OCI-LY3 (cell line): Measurements from ENCODE around the gene TCP11L1.

Source experiments
- H2AFZ ChIP-seq: fragments of 200-600, 300-600 bp; shearing (Covaris generic); 2 replicates; pipeline ENCODE4 v1.6.0; 2014; ENCODE audit warnings: antibody characterized with exemption, low read depth, low read length
- H3K27ac ChIP-seq: fragments of 200-600, 300-600 bp; sonication (generic); 2 replicates; pipeline ENCODE4 v1.5.1; 2014; ENCODE audit warnings: mild to moderate bottlenecking, low read length, moderate library complexity, mixed read lengths
- H3K27me3 ChIP-seq: fragments of 200-600, 300-600 bp; sonication (generic); 2 replicates; pipeline ENCODE4 v1.6.1; 2014; ENCODE audit warnings: low read depth, low read length, mixed read lengths
- H3K36me3 ChIP-seq: fragments of 200-600, 300-600 bp; sonication (generic); replicated peaks from 2 replicates; pipeline ENCODE3; 2014; ENCODE audit warnings: low read depth, low read length, mixed read lengths
- H3K4me1 ChIP-seq: fragments of 300-600, 200-600 bp; sonication (generic); 2 replicates; pipeline ENCODE4 v1.6.1; 2014; ENCODE audit warnings: low read length, mixed read lengths
- H3K4me2 ChIP-seq: fragments of 200-600, 300-600 bp; sonication (generic); 2 replicates; pipeline ENCODE4 v1.6.1; 2014; ENCODE audit warnings: low read length, mixed read lengths
- H3K4me3 ChIP-seq: fragments of 300-600, 200-600 bp; sonication (generic); 2 replicates; pipeline ENCODE4 v1.5.1; 2014; ENCODE audit warnings: antibody characterized with exemption, mild to moderate bottlenecking, low read length, moderate library complexity
- H3K79me2 ChIP-seq: fragments of 300-600, 200-600 bp; shearing (Covaris generic); 2 replicates; pipeline ENCODE4 v1.6.1; 2014; ENCODE audit warnings: mild to moderate bottlenecking, low read length, mixed read lengths
- H3K9ac ChIP-seq: fragments of 300-600, 200-600 bp; shearing (Covaris generic); 2 replicates; pipeline ENCODE4 v1.6.0; 2014; ENCODE audit warnings: mild to moderate bottlenecking, low read length, moderate library complexity
- H3K9me3 ChIP-seq: fragments of 200-600, 300-600 bp; shearing (Covaris generic); 2 replicates; pipeline ENCODE4 v1.6.1; 2014; ENCODE audit warnings: low read length, mixed read lengths; ENCODE audit not compliant: insufficient read depth
- H4K20me1 ChIP-seq: fragments of 200-600, 300-600 bp; sonication (generic); 2 replicates; pipeline ENCODE4 v1.6.1; 2016; ENCODE audit warnings: low read length, mixed read lengths; ENCODE audit not compliant: insufficient read depth
- EZH2phosphoT487 ChIP-seq: fragments of 200-600 bp; shearing (Covaris generic); IDR thresholded peaks from 2 replicates; pipeline ENCODE4 v1.6.1; 2018; ENCODE audit warnings: antibody characterized with exemption, mixed run types, low read depth
- TF ChIP-seq, protein P1 (sequence below): fragments of 200-600, 300-600 bp; sonication (generic); IDR thresholded peaks from 2 replicates; pipeline ENCODE4 v1.5.1; 2014; ENCODE audit warnings: antibody characterized with exemption, low read length, low read depth

Gene TCP11L1

DNA sequence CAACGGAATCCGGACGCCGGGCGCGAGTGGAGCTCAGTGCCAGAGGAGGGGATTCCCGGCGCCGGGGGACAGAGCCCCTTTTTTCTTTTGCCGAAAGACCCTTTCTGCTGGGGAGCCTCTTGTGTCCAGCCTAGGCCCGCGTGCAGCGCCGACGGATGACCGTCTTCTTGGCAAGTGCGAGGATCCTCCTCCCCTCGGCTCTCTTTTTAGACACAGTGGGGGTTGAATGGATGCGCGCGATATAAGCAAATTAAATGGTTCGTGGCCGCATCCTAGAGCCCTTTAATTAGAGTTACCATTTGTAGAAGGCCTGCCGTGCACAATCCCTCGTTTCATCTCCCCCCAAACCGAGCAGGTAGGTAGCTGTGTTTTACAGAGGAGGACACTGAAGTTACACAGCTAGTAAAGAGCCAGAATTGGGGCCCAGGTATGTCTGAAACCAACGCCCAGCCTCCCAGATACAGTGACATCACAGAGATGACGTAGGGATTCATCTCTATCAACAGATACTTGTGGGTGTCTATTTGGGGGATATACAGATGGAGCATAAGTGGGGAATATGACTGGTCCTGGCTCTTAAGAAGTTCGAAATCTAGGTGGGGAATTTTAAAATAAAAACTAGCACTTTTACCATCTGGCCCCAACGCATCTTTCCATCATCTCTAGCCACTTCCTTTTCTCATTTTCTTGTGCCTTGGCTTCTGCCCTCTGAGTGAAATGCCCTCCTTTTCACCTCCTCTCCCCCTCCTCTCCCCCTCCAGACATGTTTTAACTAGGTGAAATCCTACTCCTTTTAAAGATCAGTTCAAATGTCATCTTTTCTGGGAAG lies 875 bp downstream of the TCP11L1 start:
- peak overlapping the region; percentile 78 for H3K27ac ChIP-seq
- H3K4me1 ChIP-seq: peaks cover 11% of the 10 kb centered on the region
- H3K4me3 ChIP-seq: peak overlapping the region; percentile 88
- TF ChIP-seq, protein P1, sequence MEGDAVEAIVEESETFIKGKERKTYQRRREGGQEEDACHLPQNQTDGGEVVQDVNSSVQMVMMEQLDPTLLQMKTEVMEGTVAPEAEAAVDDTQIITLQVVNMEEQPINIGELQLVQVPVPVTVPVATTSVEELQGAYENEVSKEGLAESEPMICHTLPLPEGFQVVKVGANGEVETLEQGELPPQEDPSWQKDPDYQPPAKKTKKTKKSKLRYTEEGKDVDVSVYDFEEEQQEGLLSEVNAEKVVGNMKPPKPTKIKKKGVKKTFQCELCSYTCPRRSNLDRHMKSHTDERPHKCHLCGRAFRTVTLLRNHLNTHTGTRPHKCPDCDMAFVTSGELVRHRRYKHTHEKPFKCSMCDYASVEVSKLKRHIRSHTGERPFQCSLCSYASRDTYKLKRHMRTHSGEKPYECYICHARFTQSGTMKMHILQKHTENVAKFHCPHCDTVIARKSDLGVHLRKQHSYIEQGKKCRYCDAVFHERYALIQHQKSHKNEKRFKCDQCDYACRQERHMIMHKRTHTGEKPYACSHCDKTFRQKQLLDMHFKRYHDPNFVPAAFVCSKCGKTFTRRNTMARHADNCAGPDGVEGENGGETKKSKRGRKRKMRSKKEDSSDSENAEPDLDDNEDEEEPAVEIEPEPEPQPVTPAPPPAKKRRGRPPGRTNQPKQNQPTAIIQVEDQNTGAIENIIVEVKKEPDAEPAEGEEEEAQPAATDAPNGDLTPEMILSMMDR: no peak
- no peak for TF ChIP-seq EZH2phosphoT487
- no peaks in the 10 kb centered on the region for H4K20me1 ChIP-seq
- peak overlapping the region; percentile 93 for H3K4me2 ChIP-seq
- peak overlapping the region; percentile 88 for H3K9ac ChIP-seq
- H3K27me3 ChIP-seq: no peaks in the 10 kb centered on the region; the same call in 1 of the 2 replicates
- H2AFZ ChIP-seq: peak overlapping the region; percentile 90
- H3K79me2 ChIP-seq: no peaks in the 10 kb centered on the region; the same call in 1 of the 2 replicates
- no peaks in the 10 kb centered on the region for H3K9me3 ChIP-seq
- peaks cover 14% of the 10 kb centered on the region for H3K36me3 ChIP-seq

DNA sequence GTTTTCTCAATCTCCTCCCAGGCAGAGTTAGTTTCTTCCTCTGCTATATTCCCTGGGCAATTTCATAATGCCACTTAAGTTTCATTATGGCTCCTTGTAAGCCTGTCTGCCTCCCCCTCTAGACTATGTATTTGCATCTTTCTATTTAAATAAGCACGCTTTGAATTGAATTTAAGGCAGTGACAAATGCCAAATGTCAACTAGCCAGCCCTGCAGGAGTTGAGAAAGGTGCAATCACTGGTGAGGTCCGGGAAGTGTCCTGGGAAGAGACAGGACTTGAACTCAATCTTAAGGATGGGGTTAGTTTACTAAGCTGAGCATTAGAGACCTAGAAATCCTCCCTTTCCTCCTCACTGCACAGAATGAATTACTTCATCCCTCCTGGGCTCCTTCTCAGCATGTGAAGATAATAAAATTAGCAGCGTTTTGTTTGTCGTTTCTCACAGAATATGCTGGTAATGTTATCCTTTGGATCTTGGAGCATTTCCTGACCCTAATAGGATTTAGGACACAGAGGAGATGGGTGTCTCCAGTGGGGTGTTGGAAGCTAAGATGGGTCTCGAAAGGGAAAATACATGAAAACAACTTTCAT lies 1.6 kb downstream of the TCP11L1 start:
- Histone ChIP-seq H3K4me2 (peak overlapping the region; percentile 93), H3K4me3 (peak overlapping the region; percentile 88), H3K9ac (peak overlapping the region; percentile 88), H3K4me1 (peaks cover 11% of the 10 kb centered on the region), H3K27ac (peak overlapping the region; percentile 78), H3K9me3 (no peaks in the 10 kb centered on the region), H2AFZ (0 out of 2 replicates have a peak overlapping the region, but pooled peaks have one; percentile 90), H3K36me3 (peaks cover 18% of the 10 kb centered on the region), H3K79me2 (no peaks in the 10 kb centered on the region; the same call in 1 of the 2 replicates), H4K20me1 (no peaks in the 10 kb centered on the region), H3K27me3 (no peaks in the 10 kb centered on the region; the same call in 1 of the 2 replicates)
- TF ChIP-seq, protein P1: no peak
- no peak for TF ChIP-seq EZH2phosphoT487

DNA sequence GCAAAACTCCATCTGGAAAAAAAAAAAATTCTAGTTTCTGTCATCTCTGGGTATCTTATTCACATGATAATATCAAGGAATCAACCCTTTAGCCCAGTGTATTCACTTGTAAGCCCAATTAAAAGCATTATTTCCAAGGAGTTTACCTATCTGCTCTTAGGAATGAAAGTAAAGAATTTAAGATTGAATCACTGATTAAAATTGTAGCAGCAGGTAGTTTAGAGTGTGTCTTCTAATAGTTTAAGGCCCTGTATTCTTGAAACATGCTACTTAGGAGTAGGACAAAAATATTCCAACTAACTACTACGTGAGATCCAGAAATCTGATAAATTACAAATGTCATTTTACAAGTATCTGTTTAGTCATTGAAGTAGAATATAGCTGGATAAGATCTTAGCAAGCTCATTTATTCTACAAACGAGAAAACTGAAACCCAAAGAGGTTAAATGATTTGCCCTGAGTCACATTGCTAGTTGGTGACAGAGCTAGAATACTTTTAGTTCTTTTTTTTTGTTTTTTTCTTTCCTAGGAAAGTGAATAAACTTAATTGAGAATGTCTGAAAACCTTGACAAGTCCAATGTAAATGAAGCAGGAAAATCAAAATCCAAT lies 4.0 kb downstream of the TCP11L1 start:
- Histone ChIP-seq H3K27me3 (no peaks in the 10 kb centered on the region), H3K36me3 (peaks cover 34% of the 10 kb centered on the region), H3K4me2 (no peak overlapping the region), H4K20me1 (no peaks in the 10 kb centered on the region), H3K27ac (no peak overlapping the region), H3K4me1 (peaks cover 11% of the 10 kb centered on the region), H2AFZ (no peak overlapping the region), H3K9me3 (no peaks in the 10 kb centered on the region), H3K4me3 (no peak overlapping the region), H3K79me2 (no peaks in the 10 kb centered on the region; the same call in 1 of the 2 replicates), H3K9ac (no peak overlapping the region)
- no peak for TF ChIP-seq EZH2phosphoT487
- TF ChIP-seq, protein P1: no peak

DNA sequence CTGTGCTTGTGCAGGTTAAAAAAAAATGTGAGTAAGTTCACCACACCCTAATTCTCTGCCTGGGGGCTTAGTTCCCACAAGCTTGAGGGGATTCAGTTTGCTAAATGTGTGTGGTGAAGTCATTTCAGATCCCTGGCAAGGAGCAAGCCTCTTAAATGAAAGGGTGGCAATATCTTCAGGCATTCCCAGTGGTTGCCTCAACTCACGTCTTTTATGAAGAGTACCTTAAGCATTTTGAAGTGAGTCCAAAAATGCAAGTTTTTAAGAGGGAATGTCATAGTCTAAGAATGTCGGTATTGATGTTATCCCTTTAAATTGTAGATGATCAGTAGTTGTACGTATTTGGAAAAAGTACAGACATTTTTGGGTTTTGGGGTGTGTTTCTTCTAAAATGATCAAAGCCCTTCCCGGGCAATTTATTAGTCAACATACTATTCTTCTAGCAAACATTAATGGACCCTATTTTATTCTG lies 4.9 kb downstream of the TCP11L1 start:
- H3K4me2 ChIP-seq: no peak overlapping the region
- H3K9me3 ChIP-seq: no peaks in the 10 kb centered on the region
- H3K27me3 ChIP-seq: no peaks in the 10 kb centered on the region
- no peak overlapping the region for H3K4me3 ChIP-seq
- H3K4me1 ChIP-seq: peaks cover 11% of the 10 kb centered on the region
- peaks cover 39% of the 10 kb centered on the region for H3K36me3 ChIP-seq
- H3K27ac ChIP-seq: no peak overlapping the region
- TF ChIP-seq EZH2phosphoT487: no peak
- TF ChIP-seq, protein P1: no peak
- no peaks in the 10 kb centered on the region; the same call in 1 of the 2 replicates for H3K79me2 ChIP-seq
- no peak overlapping the region for H3K9ac ChIP-seq
- H2AFZ ChIP-seq: no peak overlapping the region
- H4K20me1 ChIP-seq: no peaks in the 10 kb centered on the region
